ENCODE measurements around the gene CACHD1. TPM values are rescaled to one million over a fixed set of nuclear protein-coding genes. Genes with fewer than 3 reads are reported as not detected.
"Not testable (repeated sequence)": the region's sequence is repeated elsewhere in the genome, so short reads cannot be mapped to it uniquely, and the experiment has no call there.

The CACHD1 gene

DNA sequence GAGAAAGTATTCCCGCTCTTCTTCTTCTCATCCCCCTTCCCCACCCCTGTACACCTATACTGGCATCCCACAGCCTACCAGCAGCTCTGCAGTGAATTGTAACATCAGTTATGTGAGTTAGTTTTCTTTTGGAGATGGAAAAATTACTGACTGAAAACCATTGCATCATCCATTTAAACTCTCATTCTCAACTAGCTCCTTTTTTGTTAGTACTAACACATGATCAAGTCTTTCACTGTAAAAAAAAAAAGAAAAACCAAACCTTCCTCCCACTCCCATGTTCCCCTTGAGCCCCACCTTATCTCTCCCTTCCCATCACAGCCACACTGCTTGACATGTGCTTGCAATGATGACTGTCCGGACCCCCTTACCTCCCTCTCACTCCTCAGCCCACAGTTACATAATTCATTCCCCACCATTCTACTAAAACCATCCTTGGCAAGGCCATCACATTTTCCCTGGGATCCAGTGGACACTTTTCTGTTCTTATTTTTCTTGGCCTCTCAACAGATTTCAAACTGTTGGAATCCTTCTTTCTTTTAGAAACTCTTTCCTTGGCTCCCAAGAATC, 251.7 kb downstream of the CACHD1 start:
- no peaks in the 10 kb centered on the region for H3K4me1 ChIP-seq (ENCODE audit: control insufficient read depth, insufficient read depth, low read length)
- H3K36me3 ChIP-seq (ENCODE audit: insufficient read depth, low read length): no peaks in the 10 kb centered on the region
- H3K4me3 ChIP-seq (ENCODE audit: low read length): no peak overlapping the region
- H3K27me3 ChIP-seq (ENCODE audit: control insufficient read depth, insufficient read depth, low read length): peaks cover 56% of the 10 kb centered on the region
- no peaks in the 10 kb centered on the region for H3K9me3 ChIP-seq (replicated peaks; ENCODE audit: low read length)
- H3K9ac ChIP-seq (ENCODE audit: low read depth, low read length): no peak overlapping the region
- no peak overlapping the region for H3K4me2 ChIP-seq (ENCODE audit: low read length)

DNA sequence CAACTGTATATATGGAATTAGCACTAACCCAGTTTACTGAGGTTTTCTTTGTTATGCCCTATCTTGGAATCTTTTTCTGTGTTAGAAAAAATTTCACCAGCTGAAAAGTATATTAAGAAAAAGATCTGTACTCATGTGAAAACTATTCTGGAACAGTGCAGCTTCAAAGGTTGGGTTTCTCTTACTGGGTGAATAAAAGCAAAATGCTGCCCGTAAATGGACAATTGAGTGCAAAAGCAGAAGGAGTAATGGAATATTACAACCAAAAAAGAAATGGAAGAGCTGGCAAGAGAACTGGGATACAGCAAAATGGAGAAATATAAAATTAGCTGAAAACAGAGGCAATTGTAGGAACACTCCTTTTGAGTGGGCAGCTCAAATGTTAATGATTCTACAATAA, 257.9 kb downstream of the CACHD1 start:
- peaks cover 43% of the 10 kb centered on the region for H3K27me3 ChIP-seq (ENCODE audit: control insufficient read depth, insufficient read depth, low read length)
- H3K4me2 ChIP-seq (ENCODE audit: low read length): no peak overlapping the region
- no peaks in the 10 kb centered on the region for H3K36me3 ChIP-seq (ENCODE audit: insufficient read depth, low read length)
- no peak overlapping the region for H3K4me3 ChIP-seq (ENCODE audit: low read length)
- H3K9me3 ChIP-seq (replicated peaks; ENCODE audit: low read length): no peaks in the 10 kb centered on the region
- H3K9ac ChIP-seq (ENCODE audit: low read depth, low read length): no peak overlapping the region
- no peaks in the 10 kb centered on the region for H3K4me1 ChIP-seq (ENCODE audit: control insufficient read depth, insufficient read depth, low read length)

DNA sequence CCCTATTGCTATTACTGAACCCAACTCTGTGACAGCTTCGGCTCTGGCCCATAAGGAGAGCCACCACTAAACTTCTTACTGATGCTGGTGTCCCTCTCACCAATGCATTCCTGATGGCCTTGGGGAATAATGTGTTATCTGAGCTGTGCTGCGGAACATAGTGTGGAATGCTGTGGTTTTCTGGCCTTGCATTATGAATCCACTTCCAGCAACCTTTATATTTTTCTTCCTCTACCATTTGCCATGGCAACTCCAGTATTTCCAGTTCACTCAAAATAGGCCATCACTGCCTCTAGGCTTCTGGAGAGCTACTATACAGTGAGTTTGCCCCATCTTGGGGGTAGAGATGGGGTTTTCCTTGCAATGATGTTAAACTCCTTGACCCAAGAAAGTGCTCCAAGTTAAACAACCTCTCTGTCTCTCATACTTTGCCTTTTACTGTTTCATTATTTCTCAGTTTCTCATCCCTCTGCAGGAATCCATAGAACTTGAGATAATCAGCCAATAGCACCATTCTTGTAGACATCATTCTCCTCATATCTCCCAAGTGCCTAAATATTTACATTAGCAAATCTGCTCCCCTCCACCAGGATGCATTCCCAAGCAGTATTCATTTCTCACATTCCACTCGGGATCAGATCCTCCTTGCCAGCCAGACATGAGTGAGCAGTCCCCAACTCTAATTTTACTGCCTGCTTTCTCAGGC, 263.8 kb downstream of the CACHD1 start:
- no peak overlapping the region for H3K4me2 ChIP-seq (ENCODE audit: low read length)
- peaks cover 7% of the 10 kb centered on the region for H3K27me3 ChIP-seq (ENCODE audit: control insufficient read depth, insufficient read depth, low read length)
- no peak overlapping the region for H3K9ac ChIP-seq (ENCODE audit: low read depth, low read length)
- no peaks in the 10 kb centered on the region for H3K4me1 ChIP-seq (ENCODE audit: control insufficient read depth, insufficient read depth, low read length)
- no peaks in the 10 kb centered on the region for H3K9me3 ChIP-seq (replicated peaks; ENCODE audit: low read length)
- no peak overlapping the region for H3K4me3 ChIP-seq (ENCODE audit: low read length)
- no peaks in the 10 kb centered on the region for H3K36me3 ChIP-seq (ENCODE audit: insufficient read depth, low read length)

DNA sequence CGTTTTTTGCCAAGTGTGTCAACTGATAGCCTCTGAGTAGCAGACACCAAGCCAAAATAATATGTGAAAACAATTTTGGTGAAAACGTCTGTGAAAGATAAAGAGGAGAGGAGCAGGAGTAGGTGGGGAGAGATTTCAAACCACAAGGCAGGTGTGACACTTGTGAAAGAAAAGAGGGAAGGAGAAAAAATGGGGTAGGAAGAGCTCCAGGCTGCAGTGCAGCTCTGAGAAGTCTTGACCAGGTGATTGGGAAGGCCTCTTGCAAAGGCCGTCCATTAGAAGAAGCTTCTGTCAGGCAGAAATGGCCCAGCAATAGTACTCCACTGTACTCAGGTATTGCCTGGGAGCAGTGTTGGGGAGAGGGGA, 264.3 kb downstream of the CACHD1 start:
- H3K4me2 ChIP-seq (ENCODE audit: low read length): no peak overlapping the region
- H3K9me3 ChIP-seq (replicated peaks; ENCODE audit: low read length): no peaks in the 10 kb centered on the region
- no peak overlapping the region for H3K4me3 ChIP-seq (ENCODE audit: low read length)
- peaks cover 4% of the 10 kb centered on the region for H3K27me3 ChIP-seq (ENCODE audit: control insufficient read depth, insufficient read depth, low read length)
- no peak overlapping the region for H3K9ac ChIP-seq (ENCODE audit: low read depth, low read length)
- no peaks in the 10 kb centered on the region for H3K36me3 ChIP-seq (ENCODE audit: insufficient read depth, low read length)
- no peaks in the 10 kb centered on the region for H3K4me1 ChIP-seq (ENCODE audit: control insufficient read depth, insufficient read depth, low read length)

DNA sequence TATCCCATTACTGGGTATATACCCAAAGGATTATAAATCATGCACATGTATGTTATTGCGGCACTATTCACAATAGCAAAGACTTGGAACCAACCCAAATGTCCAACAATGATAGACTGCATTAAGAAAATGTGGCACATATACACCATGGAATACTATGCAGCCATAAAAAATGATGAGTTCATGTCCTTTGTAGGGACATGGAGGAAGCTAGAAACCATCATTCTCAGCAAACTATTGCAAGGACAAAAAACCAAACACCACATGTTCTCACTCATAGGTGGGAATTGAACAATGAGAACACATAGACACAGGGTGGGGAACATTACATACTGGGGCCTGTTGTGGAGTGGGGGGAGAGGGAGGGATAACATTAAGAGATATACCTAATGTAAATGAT, 270.8 kb downstream of the CACHD1 start:
- H3K4me3 ChIP-seq (ENCODE audit: low read length); H3K36me3 ChIP-seq (ENCODE audit: insufficient read depth, low read length); H3K4me1 ChIP-seq (ENCODE audit: control insufficient read depth, insufficient read depth, low read length); H3K27me3 ChIP-seq (ENCODE audit: control insufficient read depth, insufficient read depth, low read length); H3K9me3 ChIP-seq (replicated peaks; ENCODE audit: low read length); H3K9ac ChIP-seq (ENCODE audit: low read depth, low read length); H3K4me2 ChIP-seq (ENCODE audit: low read length): not testable (repeated sequence)

Small RNA genes within 50 kb of the gene (small RNA-seq; reads per million reads assigned to genes)
- not detected for gene MIR4794

Data from skeletal muscle satellite cell (primary cell).